OCI-LY7 (cell line): ENCODE measurements around the gene RABL3.

Source experiments
- EZH2phosphoT487 ChIP-seq: fragments of 200-600 bp; sonication (generic); IDR thresholded peaks from 2 replicates; pipeline ENCODE4 v1.6.1; 2018; ENCODE audit warnings: low read depth, borderline replicate concordance, mild to moderate bottlenecking, mixed run types, antibody characterized with exemption, low read length, moderate library complexity, mixed read lengths
- TF ChIP-seq, protein P1 (sequence below): fragments of 200-600 bp; sonication (generic); conservative IDR thresholded peaks from 2 replicates; pipeline ENCODE4 v1.5.1; 2014; ENCODE audit warnings: mild to moderate bottlenecking, antibody characterized with exemption, low read length, moderate library complexity, mixed read lengths

GRCh38 chr3:120767106-120767505, 24.8 kb upstream of the RABL3 start:
- TF ChIP-seq, protein P1, sequence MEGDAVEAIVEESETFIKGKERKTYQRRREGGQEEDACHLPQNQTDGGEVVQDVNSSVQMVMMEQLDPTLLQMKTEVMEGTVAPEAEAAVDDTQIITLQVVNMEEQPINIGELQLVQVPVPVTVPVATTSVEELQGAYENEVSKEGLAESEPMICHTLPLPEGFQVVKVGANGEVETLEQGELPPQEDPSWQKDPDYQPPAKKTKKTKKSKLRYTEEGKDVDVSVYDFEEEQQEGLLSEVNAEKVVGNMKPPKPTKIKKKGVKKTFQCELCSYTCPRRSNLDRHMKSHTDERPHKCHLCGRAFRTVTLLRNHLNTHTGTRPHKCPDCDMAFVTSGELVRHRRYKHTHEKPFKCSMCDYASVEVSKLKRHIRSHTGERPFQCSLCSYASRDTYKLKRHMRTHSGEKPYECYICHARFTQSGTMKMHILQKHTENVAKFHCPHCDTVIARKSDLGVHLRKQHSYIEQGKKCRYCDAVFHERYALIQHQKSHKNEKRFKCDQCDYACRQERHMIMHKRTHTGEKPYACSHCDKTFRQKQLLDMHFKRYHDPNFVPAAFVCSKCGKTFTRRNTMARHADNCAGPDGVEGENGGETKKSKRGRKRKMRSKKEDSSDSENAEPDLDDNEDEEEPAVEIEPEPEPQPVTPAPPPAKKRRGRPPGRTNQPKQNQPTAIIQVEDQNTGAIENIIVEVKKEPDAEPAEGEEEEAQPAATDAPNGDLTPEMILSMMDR: no peak
- no peak for TF ChIP-seq EZH2phosphoT487
